ENCODE data around the gene SAA2.

Gene SAA2

GRCh38 chr11:18225913-18226312 is 22.6 kb downstream of the SAA2 start:
- Histone ChIP-seq H3K79me2 (ENCODE audit: insufficient read depth, low read depth) (no peaks in the 10 kb centered on the region), H2AFZ (ENCODE audit: low read depth) (no peak overlapping the region), H4K20me1 (ENCODE audit: insufficient read depth) (no peaks in the 10 kb centered on the region), H3K27me3 (ENCODE audit: insufficient read depth, low read depth) (no peaks in the 10 kb centered on the region), H3K36me3 (ENCODE audit: insufficient read depth) (no peaks in the 10 kb centered on the region), H3K4me1 (ENCODE audit: low read depth, poor library complexity, severe bottlenecking) (no peaks in the 10 kb centered on the region), H3K4me2 (no peak overlapping the region), H3K9ac (no peak overlapping the region), H3K4me3 (IDR thresholded peaks at IDR 0.05; ENCODE audit: insufficient read depth, low read depth, low read length) (no peak overlapping the region), H3K27ac (no peak overlapping the region)
- TF ChIP-seq, protein P1, sequence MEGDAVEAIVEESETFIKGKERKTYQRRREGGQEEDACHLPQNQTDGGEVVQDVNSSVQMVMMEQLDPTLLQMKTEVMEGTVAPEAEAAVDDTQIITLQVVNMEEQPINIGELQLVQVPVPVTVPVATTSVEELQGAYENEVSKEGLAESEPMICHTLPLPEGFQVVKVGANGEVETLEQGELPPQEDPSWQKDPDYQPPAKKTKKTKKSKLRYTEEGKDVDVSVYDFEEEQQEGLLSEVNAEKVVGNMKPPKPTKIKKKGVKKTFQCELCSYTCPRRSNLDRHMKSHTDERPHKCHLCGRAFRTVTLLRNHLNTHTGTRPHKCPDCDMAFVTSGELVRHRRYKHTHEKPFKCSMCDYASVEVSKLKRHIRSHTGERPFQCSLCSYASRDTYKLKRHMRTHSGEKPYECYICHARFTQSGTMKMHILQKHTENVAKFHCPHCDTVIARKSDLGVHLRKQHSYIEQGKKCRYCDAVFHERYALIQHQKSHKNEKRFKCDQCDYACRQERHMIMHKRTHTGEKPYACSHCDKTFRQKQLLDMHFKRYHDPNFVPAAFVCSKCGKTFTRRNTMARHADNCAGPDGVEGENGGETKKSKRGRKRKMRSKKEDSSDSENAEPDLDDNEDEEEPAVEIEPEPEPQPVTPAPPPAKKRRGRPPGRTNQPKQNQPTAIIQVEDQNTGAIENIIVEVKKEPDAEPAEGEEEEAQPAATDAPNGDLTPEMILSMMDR (conservative IDR thresholded peaks at IDR 0.05; ENCODE audit: low read depth, low read length) = no peak

GRCh38 chr11:18223591-18224387 is 24.7 kb downstream of the SAA2 start:
- Histone ChIP-seq H3K36me3 (ENCODE audit: insufficient read depth) (no peaks in the 10 kb centered on the region), H3K4me3 (IDR thresholded peaks at IDR 0.05; ENCODE audit: insufficient read depth, low read depth, low read length) (no peak overlapping the region), H3K9ac (no peak overlapping the region), H3K27ac (no peak overlapping the region), H2AFZ (ENCODE audit: low read depth) (no peak overlapping the region), H3K4me2 (no peak overlapping the region), H3K4me1 (ENCODE audit: low read depth, poor library complexity, severe bottlenecking) (no peaks in the 10 kb centered on the region), H3K79me2 (ENCODE audit: insufficient read depth, low read depth) (no peaks in the 10 kb centered on the region), H4K20me1 (ENCODE audit: insufficient read depth) (no peaks in the 10 kb centered on the region), H3K27me3 (ENCODE audit: insufficient read depth, low read depth) (no peaks in the 10 kb centered on the region)
- TF ChIP-seq, protein P1 (conservative IDR thresholded peaks at IDR 0.05; ENCODE audit: low read depth, low read length) = no peak

DNA sequence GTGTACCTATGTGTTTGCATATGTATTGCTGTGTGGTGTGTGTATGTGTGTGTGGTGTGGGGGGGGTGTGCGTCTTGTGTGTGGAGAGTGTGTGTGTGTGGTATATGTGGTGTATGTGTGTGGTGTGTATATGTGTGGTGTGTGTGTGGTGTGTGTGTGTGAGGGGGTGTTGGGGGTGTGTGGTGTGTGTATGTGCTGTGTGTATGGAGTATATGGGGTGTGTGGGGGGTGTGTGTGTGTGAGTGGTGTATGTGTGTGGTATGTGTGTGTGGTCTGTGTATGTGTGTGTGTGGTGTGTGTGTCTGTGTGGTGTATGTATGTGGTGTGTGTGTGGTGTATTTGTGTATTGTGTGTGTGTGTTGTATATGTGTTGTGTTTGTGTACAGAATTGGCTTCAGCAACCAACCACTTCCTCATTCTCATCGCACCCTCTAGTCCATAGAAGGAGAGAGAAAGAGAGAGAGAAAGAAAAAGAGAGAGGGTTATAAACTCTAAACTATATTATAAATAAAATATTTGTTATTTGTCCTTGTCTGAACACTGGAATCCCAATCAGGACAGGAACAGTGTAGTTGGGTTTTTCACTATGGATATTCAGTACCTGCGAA is 25.6 kb downstream of the SAA2 start:
- Histone ChIP-seq H3K27me3 (ENCODE audit: insufficient read depth, low read depth) (no peaks in the 10 kb centered on the region), H3K9ac (no peak overlapping the region), H2AFZ (ENCODE audit: low read depth) (no peak overlapping the region), H3K79me2 (ENCODE audit: insufficient read depth, low read depth) (no peaks in the 10 kb centered on the region), H3K4me1 (ENCODE audit: low read depth, poor library complexity, severe bottlenecking) (no peaks in the 10 kb centered on the region), H3K4me2 (no peak overlapping the region), H3K36me3 (ENCODE audit: insufficient read depth) (no peaks in the 10 kb centered on the region), H3K4me3 (IDR thresholded peaks at IDR 0.05; ENCODE audit: insufficient read depth, low read depth, low read length) (no peak overlapping the region), H4K20me1 (ENCODE audit: insufficient read depth) (no peaks in the 10 kb centered on the region), H3K27ac (no peak overlapping the region)
- TF ChIP-seq, protein P1 (conservative IDR thresholded peaks at IDR 0.05; ENCODE audit: low read depth, low read length) = no peak

GRCh38 chr11:18221274-18221876 is 27.1 kb downstream of the SAA2 start:
- no peaks in the 10 kb centered on the region for H3K4me1 ChIP-seq (ENCODE audit: low read depth, poor library complexity, severe bottlenecking)
- no peak overlapping the region for H3K9ac ChIP-seq
- no peaks in the 10 kb centered on the region for H4K20me1 ChIP-seq (ENCODE audit: insufficient read depth)
- H3K36me3 ChIP-seq (ENCODE audit: insufficient read depth) = no peaks in the 10 kb centered on the region
- no peak overlapping the region for H3K4me2 ChIP-seq
- TF ChIP-seq, protein P1 (conservative IDR thresholded peaks at IDR 0.05; ENCODE audit: low read depth, low read length) = no peak
- no peak overlapping the region for H3K27ac ChIP-seq
- H3K27me3 ChIP-seq (ENCODE audit: insufficient read depth, low read depth) = no peaks in the 10 kb centered on the region
- no peak overlapping the region for H3K4me3 ChIP-seq (IDR thresholded peaks at IDR 0.05; ENCODE audit: insufficient read depth, low read depth, low read length)
- no peaks in the 10 kb centered on the region for H3K79me2 ChIP-seq (ENCODE audit: insufficient read depth, low read depth)
- no peak overlapping the region for H2AFZ ChIP-seq (ENCODE audit: low read depth)

Measured in KMS-11 (cell line).